ENCODE measurements around the gene ATP10A. TPM values are rescaled to one million over a fixed set of nuclear protein-coding genes. Genes with fewer than 3 reads are reported as not detected.
A peak's percentile ranks its signal among the peaks of the same experiment; 100 is the strongest.

ATP10A gene
- total RNA-seq, 1 donor from 2014 or later = 0.22 TPM

- Mint-ChIP-seq H3K36me3 (no peaks in the 10 kb centered on the region), H3K4me1 (peaks cover 30% of the 10 kb centered on the region), H3K27me3 (ENCODE audit: low read depth) (peaks cover 8% of the 10 kb centered on the region), H3K9me3 (no peaks in the 10 kb centered on the region), H3K27ac (no peak overlapping the region), H3K4me3 (no peak overlapping the region)
- TF ChIP-seq CTCF (IDR thresholded peaks at IDR 0.05; ENCODE audit: unreplicated experiment) = no peak
- no peak for DNase-seq (ENCODE audit: low spot score in 2 of 2, unreplicated experiment in 2 of 2)
These were observed 62.2 kb downstream of the ATP10A start for GRCh38 chr15:25800761-25801515.

- Mint-ChIP-seq H3K4me1 (peaks cover 30% of the 10 kb centered on the region), H3K36me3 (no peaks in the 10 kb centered on the region), H3K27ac (no peak overlapping the region), H3K27me3 (ENCODE audit: low read depth) (peaks cover 8% of the 10 kb centered on the region), H3K9me3 (no peaks in the 10 kb centered on the region), H3K4me3 (no peak overlapping the region)
- no peak for TF ChIP-seq CTCF (IDR thresholded peaks at IDR 0.05; ENCODE audit: unreplicated experiment)
- no peak for DNase-seq (ENCODE audit: low spot score in 2 of 2, unreplicated experiment in 2 of 2)
These were observed 63.0 kb downstream of the ATP10A start for GRCh38 chr15:25799906-25800700.

GRCh38 chr15:25797936-25798901, 64.9 kb downstream of the ATP10A start:
- no peaks in the 10 kb centered on the region for H3K9me3 Mint-ChIP-seq
- peaks cover 8% of the 10 kb centered on the region for H3K27me3 Mint-ChIP-seq (ENCODE audit: low read depth)
- TF ChIP-seq CTCF (IDR thresholded peaks at IDR 0.05; ENCODE audit: unreplicated experiment) = no peak
- H3K4me1 Mint-ChIP-seq = peaks cover 30% of the 10 kb centered on the region
- peak overlapping the region; percentile 57 for H3K27ac Mint-ChIP-seq
- DNase-seq (ENCODE audit: low spot score in 2 of 2, unreplicated experiment in 2 of 2) = no peak
- no peak overlapping the region for H3K4me3 Mint-ChIP-seq
- no peaks in the 10 kb centered on the region for H3K36me3 Mint-ChIP-seq

- Mint-ChIP-seq H3K9me3 (no peaks in the 10 kb centered on the region), H3K4me3 (no peak overlapping the region), H3K27ac (peak overlapping the region; percentile 57), H3K27me3 (ENCODE audit: low read depth) (peaks cover 8% of the 10 kb centered on the region), H3K4me1 (peaks cover 30% of the 10 kb centered on the region), H3K36me3 (no peaks in the 10 kb centered on the region)
- TF ChIP-seq CTCF (IDR thresholded peaks at IDR 0.05; ENCODE audit: unreplicated experiment) = no peak
- DNase-seq (ENCODE audit: low spot score in 2 of 2, unreplicated experiment in 2 of 2) = peak in 1 of 2 experiments; percentile 29
These were observed 65.6 kb downstream of the ATP10A start for GRCh38 chr15:25797511-25797935.

- Mint-ChIP-seq H3K27ac (no peak overlapping the region), H3K9me3 (no peaks in the 10 kb centered on the region)
These were observed 66.1 kb downstream of the ATP10A start for GRCh38 chr15:25797035-25797434.

More at GRCh38 chr15:25797035-25797434, 66.1 kb downstream of the ATP10A start:
- Mint-ChIP-seq H3K27me3 (ENCODE audit: low read depth) (peaks cover 8% of the 10 kb centered on the region), H3K36me3 (no peaks in the 10 kb centered on the region), H3K4me3 (no peak overlapping the region), H3K4me1 (peaks cover 30% of the 10 kb centered on the region)
- no peak for TF ChIP-seq CTCF (IDR thresholded peaks at IDR 0.05; ENCODE audit: unreplicated experiment)
- peak in 1 of 2 experiments; percentile 9 for DNase-seq (ENCODE audit: low spot score in 2 of 2, unreplicated experiment in 2 of 2)

All from mesothelial cell of epicardium (in vitro differentiated cells).